ENCODE results near the gene RPL3. TPM values are rescaled to one million over a fixed set of nuclear protein-coding genes. Genes with fewer than 3 reads are reported as not detected.

Gene RPL3
- total RNA-seq, 1 experiment from 2014 or later, result 3,009 TPM

GRCh38 chr22:39351689-39352214 is 32.3 kb upstream of the RPL3 start:
- peak; percentile 16 for ATAC-seq

More at GRCh38 chr22:39351689-39352214, 32.3 kb upstream of the RPL3 start:
- no peak for TF ChIP-seq ERG (CRISPR knock-in tag; IDR thresholded peaks at IDR 0.05)
- TF ChIP-seq RELA (CRISPR knock-in tag; IDR thresholded peaks at IDR 0.05; ENCODE audit: borderline replicate concordance), result no peak
- TF ChIP-seq CREM (CRISPR knock-in tag; IDR thresholded peaks at IDR 0.05), result no peak
- TF ChIP-seq, protein P1, sequence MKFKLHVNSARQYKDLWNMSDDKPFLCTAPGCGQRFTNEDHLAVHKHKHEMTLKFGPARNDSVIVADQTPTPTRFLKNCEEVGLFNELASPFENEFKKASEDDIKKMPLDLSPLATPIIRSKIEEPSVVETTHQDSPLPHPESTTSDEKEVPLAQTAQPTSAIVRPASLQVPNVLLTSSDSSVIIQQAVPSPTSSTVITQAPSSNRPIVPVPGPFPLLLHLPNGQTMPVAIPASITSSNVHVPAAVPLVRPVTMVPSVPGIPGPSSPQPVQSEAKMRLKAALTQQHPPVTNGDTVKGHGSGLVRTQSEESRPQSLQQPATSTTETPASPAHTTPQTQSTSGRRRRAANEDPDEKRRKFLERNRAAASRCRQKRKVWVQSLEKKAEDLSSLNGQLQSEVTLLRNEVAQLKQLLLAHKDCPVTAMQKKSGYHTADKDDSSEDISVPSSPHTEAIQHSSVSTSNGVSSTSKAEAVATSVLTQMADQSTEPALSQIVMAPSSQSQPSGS (CRISPR knock-in tag; IDR thresholded peaks at IDR 0.05; ENCODE audit: borderline replicate concordance, low read depth), result no peak
- TF ChIP-seq FOXP4 (CRISPR knock-in tag; IDR thresholded peaks at IDR 0.05), result 0 out of 2 replicates have a peak, but pooled peaks have one; percentile 29
- no peak for TF ChIP-seq AFF4 (CRISPR knock-in tag; IDR thresholded peaks at IDR 0.05; ENCODE audit: borderline replicate concordance)
- no peak for TF ChIP-seq SMAD3 (CRISPR knock-in tag; IDR thresholded peaks at IDR 0.05; ENCODE audit: borderline replicate concordance)
- TF ChIP-seq TP53 (CRISPR knock-in tag; IDR thresholded peaks at IDR 0.05), result no peak
- TF ChIP-seq TEAD1 (CRISPR knock-in tag; IDR thresholded peaks at IDR 0.05), result 0 out of 2 replicates have a peak, but pooled peaks have one; percentile 13
- TF ChIP-seq MAX (CRISPR knock-in tag; IDR thresholded peaks at IDR 0.05), result no peak
- TF ChIP-seq, protein P2, sequence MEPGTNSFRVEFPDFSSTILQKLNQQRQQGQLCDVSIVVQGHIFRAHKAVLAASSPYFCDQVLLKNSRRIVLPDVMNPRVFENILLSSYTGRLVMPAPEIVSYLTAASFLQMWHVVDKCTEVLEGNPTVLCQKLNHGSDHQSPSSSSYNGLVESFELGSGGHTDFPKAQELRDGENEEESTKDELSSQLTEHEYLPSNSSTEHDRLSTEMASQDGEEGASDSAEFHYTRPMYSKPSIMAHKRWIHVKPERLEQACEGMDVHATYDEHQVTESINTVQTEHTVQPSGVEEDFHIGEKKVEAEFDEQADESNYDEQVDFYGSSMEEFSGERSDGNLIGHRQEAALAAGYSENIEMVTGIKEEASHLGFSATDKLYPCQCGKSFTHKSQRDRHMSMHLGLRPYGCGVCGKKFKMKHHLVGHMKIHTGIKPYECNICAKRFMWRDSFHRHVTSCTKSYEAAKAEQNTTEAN (CRISPR knock-in tag; IDR thresholded peaks at IDR 0.05), result no peak
- TF ChIP-seq ZNF671 (CRISPR knock-in tag; IDR thresholded peaks at IDR 0.05), result no peak
- TF ChIP-seq IRF2 (CRISPR knock-in tag; IDR thresholded peaks at IDR 0.05; ENCODE audit: borderline replicate concordance, low read depth), result no peak
- 0 out of 2 replicates have a peak, but pooled peaks have one; percentile 15 for TF ChIP-seq ARID4B (CRISPR knock-in tag; IDR thresholded peaks at IDR 0.05; ENCODE audit: borderline replicate concordance)
- peak; percentile 33; the same call in 1 of the 2 replicates for TF ChIP-seq ETV6 (CRISPR knock-in tag; IDR thresholded peaks at IDR 0.05)
- no peak for TF ChIP-seq ZNF121 (CRISPR knock-in tag; IDR thresholded peaks at IDR 0.05)
- TF ChIP-seq ZNF423 (CRISPR knock-in tag; IDR thresholded peaks at IDR 0.05), result peak; percentile 57; the same call in 1 of the 2 replicates
- no peak for TF ChIP-seq ELF4 (CRISPR knock-in tag; IDR thresholded peaks at IDR 0.05; ENCODE audit: low read depth)
- no peak for TF ChIP-seq ATF1 (CRISPR knock-in tag; IDR thresholded peaks at IDR 0.05)
- CTCF ChIA-PET, result interaction anchor here (1.4 to 4.1 kb wide), 3 partner anchors 9 to 177 kb away, joined by 3 to 20 read pairs (median 6); no protein-coding TSS in a partner anchor
- Mint-ChIP-seq H3K27me3 (ENCODE audit: low read depth) (peaks cover 5% of the 10 kb centered on the region), H3K4me3 (peak overlapping the region; percentile 75), H3K36me3 (no peaks in the 10 kb centered on the region), H3K27ac (peak overlapping the region; percentile 68), H3K9me3 (no peaks in the 10 kb centered on the region), H3K4me1 (peaks cover 27% of the 10 kb centered on the region)
- peak; percentile 44 for DNase-seq (ENCODE audit: low spot score)
- POLR2A ChIA-PET, result interaction anchor here (0.5 to 0.9 kb wide), 2 partner anchors 136 to 168 kb away, joined by 3 read pairs; partner anchors contain the start of gene ATF4
